Stimulated activated CD4-positive, alpha-beta T cell treated with anti-CD3 and anti-CD28 coated beads, Interleukin-4, amount 100 ng/mL, for 48 hours (primary cell): ENCODE results near the gene SPPL2B.

ENCODE experiments used
- DNase-seq, 2 donors: peaks; one replicate each; pipeline ENCODE4 v3.0.0-alpha.2; 2020; ENCODE audit warnings: low read depth in 2 of 2

The SPPL2B gene

DNA sequence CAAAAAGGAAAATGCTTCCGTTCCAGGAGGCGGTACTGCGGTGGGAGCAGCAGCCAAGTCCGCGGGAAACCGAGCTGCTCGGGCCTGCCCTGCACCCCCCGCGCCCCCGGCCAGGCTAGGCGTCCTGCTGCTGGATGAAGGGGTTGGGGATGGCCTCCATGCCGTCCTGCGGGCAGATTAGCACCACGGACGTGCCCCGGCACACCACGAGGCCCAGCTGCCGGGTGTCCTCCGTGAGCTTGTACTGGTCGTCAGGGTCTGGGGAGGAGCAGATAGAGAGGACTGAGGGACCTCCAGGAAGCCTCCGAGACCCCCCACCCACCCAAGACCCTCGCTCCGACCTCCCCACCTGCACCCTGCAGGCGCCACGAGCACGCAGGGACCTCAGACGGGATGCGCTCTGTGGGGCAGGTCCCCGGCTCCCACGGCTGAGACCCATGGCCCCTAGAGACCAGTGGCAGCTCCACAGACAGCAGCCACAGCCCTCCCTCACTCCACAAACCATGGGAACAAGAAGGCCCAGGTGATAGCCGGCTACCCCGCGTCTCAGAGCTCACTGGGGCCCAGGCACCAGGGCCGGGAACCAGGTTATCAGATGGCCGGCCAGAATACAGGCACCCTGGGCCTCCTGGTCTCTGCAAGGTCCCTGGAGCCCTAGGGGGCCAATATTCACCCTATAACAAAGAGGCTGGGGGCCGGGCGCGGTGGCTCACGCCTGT lies 6.8 kb upstream of the SPPL2B start:
- no peak for DNase-seq

DNA sequence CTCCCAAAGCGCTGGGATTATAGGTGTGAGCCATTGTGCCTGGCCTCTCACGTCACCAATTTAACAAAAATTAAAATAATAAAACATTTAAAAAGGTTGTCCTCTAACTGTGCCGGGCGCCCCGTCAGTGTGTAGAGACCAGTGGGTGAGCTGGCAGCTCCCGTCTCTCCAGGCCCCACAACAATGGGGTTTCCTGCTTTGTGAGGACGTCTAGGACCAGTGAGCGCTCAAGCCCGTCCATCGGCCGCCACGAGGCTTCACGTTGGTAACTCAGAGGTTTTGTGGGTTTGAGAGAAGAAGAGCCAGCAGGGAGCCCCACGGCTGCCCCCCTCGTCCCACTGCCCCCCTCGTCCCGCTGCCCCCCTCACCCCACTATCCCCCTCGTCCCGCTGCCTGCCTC lies 4.8 kb upstream of the SPPL2B start:
- DNase-seq, result no peak

DNA sequence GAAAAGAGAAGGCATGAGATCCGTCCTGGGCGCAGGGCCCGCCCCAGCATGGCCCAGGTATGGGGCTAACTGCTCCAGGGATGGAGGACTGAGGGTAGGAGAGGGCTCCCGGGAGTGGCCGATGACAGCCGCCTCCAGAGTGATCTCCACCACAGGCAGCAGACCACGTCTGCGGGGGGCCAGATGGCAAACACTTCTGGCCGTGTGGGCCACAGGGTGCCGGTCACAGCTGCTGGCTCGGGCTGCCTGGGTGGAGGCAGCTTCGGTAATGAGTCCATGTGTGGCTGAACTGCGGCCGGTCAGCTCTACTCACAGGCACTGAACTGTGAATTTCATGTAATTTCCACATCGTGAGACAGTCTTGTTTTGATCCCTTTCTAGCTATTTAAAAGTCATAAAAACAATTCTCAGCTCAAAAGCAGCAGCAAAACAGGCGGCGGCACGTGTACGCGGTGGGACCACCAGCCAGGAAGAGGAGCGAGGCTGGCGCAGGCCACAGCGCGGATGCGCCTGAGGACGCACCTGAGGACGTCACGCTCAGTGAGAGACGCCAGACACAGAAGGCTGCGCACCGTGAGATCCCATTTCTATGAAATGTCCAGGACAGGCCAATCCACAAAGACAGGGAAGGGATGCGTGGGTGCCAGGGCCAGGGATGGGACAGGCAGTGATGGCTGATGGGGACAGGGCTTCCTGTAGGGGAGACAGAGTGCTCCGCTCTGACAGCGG lies 4.1 kb upstream of the SPPL2B start:
- DNase-seq, result no peak

DNA sequence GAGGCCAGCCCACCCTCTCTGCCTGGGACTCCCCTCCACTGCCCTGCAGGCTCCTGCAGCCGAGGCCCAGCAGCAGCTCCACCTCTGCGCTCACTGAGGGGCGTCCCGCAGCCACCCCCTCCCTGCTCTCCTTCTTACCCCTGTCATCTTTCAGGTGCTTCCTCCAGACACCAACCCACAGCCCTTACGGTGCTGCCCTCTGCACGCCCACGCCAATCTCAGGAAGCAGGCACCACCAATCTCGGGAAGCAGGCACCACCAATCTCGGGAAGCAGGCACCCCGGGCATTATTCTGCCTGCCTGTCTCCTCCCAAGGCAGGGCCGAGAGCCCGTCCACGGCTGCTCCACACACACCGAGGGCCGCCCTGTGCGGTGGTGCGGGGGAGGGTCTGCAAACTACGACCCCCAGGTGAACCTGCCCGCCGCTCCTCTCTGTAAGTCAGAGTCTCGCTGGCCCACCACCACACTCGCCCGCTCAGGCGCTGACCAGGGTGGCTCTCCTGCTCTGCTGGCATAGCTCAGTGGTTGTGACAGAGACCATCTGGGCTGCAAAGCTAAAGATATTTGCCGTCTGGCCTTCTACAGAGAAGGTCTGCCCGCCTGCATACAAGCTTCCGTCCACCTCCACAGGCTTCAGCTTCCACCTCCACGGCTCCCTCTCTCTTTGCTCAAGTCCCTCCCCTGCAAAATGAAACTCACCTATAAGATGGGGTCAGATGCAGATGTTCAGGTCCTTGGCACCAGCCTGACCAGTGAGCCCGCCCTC lies 3.0 kb upstream of the SPPL2B start:
- DNase-seq, result no peak

DNA sequence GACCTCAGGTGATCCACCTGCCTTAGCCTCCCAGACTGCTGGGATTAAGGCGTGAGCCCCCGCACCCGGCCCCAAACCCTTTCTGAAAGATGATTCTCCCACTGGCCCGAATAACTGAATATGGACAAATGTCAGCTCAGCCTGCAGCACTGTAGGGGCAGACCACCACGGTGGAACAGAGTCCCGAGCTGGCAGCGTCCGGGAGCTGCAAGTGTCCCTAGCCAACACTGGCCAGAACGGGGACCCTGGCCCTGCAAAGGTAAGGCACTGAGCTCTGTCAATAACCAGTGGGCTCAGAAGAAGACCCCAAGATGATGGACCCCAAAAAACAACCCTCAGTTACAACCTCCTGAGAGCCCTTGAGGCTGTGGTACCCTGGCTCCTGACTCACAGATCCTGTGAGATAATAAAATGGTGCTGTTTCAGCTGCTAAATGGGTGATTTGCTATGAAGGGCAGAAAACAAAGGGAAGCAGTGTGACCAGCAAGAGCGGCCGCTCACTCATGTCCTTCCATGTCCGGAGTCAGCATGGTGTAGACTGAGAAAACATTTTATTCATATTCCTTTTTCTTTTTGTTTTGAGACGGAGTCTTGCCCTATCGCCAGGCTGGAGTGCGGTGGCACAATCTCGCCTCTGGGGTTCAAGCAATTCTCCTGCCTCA lies 1.7 kb upstream of the SPPL2B start:
- DNase-seq, result no peak

DNA sequence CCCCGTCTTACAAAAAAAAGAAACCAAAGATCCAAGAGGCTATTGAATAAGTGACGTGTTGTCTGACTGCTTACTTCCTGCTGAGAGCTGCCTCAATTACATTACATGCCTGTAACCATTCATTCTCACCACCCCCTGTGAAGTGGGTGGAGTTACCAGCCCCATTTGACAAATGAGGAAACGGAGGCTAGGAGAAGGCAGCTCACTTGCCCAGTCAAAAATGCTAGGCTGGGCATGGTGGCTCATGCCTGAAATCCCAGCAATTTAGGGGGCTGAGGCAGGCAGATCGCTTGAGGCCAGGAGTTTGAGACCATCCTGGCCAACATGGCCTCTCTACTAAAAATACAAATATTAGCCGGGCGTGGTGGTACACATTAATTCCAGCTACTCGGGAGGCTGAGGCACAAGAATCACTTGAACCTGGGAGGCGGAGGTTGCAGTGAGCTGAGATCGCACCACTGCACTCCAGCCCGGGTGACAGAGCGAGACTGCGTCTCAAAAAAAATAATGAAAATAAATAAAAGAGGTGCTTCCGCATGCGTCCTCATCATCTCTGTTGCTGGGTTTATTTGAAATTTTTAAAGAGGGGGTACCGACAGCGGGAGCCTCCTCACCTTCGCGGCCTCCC lies 597 bp upstream of the SPPL2B start:
- DNase-seq, result peak; percentile 32 to 48

DNA sequence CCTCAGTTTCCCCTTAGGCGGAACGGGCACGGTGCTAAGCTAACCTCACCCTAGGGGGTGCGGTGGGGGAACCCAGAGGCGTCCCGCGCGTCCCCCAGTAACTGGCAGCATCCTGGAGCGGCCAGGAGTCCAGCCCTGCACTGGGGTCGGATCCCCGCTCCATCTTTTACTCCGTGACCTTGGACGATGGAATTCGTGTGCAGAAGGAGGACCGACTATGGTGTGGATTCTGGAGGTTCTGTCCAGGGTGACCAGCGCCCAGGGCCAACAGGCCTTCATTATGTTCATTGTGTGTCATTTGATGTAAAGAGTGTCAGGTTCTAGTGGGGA lies 630 bp downstream of the SPPL2B start:
- no peak for DNase-seq

DNA sequence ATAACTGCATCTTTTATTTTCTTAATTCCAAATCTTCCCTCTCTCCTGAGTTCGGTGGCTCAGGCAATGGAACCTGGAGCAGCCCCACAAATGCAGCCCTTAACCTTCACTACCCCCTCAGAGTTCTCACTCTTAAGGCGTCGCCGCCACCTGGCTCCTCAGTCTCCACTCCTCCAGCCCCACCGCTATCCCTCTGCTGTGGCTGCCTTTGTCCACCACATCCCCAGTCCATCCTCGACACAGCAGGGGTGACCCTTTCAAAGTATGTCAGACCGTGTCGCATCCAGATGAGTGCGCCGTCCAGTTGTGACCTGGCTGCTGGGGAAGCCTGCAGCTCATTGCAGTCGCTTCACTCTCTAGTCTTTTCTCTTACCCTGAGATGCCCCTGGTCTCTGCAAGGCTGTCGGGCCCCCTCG lies 1.0 kb downstream of the SPPL2B start:
- DNase-seq, result no peak

DNA sequence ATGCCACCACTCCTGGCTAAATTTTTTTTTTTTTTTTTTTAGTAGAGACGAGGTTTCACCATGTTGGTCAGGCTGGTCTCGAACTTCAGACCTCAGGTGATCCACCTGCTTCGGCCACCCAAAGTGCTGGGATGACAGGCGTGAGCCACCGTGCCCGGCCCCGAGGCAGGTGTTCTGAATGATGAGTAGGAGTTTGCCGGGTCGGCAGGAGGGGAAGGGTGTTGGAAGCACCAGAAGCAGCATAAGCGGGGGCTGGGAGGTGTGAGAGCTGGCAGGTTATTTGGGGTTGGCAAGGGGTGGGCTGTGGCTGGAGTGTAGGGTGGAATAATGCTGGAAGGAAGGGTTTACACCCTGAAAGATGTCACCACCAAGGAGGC lies 1.8 kb downstream of the SPPL2B start:
- no peak for DNase-seq

DNA sequence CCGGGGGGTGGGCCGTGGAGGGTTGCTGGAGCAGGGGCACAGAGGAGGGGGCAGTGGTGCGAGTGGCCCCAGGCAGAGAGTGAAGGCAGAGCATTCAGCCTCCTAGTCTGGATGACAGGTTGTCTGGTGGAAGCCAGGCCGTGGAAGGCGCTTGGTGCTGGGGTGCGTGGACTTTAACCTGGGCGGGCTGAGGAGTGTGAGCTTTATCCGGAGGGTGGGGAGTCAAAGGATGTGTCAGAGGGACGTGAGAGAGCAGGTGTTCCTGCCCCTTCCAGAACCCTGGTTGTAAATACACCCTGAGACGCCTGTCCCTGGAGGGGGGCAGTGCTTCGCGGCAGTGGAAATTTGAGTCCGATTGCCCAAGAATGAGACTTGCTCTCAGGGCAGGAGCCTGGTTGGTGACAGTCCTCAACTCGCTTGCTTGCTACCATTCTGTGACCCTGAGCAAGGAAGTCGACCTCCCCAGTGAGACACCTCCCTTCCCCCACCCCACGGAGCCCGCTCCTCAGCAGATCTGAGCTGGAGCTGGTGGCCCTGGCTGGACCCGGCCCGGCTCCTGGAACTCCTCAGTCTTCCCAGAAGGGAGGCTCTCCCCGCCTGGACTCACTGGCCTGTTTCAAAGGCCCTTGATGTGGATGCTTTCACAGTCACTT lies 2.3 kb downstream of the SPPL2B start:
- no peak for DNase-seq

DNA sequence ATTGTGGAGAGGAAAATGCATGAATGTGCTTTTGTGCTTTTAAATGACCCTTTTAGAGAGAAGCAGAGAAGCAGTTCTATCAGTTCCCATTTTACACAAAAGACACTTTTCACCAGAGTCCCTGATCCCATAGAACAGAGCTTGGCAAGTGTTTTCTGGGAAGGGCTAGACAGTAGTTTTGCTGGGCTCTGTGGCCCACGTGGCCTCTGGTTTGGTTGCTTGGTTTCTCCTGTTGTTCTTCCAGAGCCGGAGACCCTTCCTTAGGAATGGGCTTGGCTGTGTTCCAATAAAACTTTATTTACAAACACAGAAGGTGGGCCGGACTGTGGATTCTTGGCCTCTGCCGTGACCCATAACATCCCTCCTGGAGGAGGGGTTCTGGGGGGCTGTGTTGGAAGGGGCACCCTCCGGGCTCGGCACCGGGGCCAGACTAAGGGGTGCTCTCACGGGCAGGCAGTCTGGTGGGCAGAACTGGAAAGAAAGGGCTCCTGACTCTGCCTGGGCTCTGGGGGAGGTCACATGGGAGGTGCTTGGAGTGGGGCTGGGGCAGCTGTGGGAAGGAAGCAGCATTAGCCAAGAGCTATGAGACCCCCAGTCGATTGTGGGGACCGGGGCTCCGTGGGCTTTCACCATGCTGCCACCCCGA lies 3.2 kb downstream of the SPPL2B start:
- no peak for DNase-seq

DNA sequence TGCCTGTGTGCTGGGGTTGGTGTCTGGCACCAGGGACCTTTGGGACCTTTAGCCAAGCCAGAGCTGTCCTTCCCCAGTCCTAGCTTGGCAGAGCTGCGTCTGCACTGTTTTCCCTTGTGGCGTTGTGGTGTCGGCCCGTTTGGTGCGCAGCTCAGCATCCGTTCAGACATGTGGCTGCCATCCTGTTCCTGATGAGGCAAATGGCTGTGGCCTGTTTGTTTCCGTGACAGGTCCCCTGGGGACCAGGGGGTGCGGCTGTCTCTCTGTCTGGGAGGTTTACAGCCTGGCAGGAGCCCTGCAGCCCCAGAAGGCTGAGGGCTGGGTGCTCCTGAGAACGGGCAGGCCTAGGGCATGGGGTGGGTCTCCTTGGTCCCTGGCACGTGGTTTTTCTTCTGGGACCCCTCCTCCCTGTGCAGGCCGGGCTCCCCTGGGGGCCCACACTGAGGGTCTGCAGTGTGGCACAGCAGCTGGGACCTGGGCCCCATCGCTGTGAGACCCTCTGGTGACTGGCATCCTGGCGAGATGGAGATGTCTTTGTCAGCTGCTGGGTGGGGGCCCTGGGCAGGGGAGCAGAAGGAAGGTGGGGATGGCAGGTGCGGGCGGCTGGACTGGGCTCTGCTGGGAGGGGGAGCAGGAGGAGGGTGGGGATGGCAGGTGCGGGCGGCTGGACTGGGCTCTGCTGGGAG lies 4.0 kb downstream of the SPPL2B start:
- DNase-seq, result no peak

DNA sequence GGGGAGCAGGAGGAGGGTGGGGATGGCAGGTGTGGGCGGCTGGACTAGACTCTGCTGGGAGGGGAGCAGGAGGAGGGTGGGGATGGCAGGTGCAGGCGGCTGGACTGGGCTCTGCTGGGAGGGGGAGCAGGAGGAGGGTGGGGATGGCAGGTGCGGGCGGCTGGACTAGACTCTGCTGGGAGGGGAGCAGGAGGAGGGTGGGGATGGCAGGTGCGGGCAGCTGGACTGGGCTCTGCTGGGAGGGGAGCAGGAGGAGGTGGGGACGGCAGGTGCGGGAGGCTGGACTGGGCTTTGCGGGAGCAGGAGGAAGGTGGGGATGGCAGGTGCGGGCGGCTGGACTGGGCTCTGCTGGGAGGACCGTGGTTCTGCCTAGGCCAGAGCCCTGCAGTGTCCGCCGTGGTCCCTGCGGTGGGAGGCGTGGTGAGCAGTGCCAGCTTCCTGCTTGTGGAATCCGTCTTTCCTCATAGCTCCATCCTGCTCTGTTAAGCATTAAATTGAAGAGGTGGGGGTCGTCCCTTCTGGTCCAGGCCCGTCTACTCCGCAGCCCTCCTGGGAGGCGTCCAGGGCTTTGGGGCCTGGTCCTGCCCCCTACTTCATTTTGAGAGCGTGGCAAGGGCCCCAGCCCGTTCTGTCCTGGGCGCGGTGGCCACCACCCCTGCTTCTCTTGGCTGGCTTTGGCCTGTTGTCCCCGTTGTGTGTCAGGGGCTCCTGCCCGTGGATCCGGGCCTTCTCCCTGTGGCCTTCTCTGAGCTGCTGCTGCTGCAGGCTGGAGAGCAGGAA lies 4.7 kb downstream of the SPPL2B start:
- no peak for DNase-seq

DNA sequence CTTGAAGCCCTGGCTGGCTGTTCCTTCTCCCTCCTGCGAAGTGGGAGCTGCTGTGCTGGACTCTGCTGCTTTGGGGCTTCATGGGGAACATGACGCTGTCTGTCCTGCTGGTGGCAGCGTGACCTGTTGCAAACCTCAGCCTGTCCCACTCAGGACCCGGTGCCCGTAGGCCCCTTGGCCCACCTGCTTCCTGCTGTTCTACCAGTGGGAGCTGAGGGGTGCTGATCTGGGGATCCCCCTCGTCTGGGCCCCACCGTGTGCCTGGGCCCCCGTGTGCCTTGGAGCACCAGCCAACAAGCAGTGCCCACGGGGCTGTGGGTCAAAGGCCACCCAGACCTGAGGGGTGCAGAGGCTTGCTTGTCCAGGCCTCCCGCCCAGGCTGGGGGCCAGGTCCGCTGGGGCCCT lies 5.3 kb downstream of the SPPL2B start:
- no peak for DNase-seq

DNA sequence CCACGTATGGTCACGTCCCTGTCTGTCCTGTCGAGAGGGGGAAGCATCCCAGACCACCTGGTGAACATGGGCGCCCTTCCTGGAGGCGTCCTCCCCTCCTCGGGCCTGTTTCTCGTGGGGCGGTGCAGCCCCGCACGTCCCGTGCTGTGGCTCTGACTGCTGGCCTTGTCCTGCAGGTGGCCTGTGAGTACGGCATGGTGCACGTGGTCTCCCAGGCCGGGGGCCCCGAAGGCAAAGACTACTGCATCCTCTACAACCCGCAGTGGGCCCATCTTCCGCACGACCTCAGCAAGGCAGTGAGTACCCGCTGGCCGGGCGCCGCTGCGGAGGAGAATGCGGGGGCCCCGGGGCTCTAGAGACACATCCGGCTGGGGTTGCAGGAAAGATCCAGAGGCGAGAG lies 5.9 kb downstream of the SPPL2B start:
- no peak for DNase-seq

DNA sequence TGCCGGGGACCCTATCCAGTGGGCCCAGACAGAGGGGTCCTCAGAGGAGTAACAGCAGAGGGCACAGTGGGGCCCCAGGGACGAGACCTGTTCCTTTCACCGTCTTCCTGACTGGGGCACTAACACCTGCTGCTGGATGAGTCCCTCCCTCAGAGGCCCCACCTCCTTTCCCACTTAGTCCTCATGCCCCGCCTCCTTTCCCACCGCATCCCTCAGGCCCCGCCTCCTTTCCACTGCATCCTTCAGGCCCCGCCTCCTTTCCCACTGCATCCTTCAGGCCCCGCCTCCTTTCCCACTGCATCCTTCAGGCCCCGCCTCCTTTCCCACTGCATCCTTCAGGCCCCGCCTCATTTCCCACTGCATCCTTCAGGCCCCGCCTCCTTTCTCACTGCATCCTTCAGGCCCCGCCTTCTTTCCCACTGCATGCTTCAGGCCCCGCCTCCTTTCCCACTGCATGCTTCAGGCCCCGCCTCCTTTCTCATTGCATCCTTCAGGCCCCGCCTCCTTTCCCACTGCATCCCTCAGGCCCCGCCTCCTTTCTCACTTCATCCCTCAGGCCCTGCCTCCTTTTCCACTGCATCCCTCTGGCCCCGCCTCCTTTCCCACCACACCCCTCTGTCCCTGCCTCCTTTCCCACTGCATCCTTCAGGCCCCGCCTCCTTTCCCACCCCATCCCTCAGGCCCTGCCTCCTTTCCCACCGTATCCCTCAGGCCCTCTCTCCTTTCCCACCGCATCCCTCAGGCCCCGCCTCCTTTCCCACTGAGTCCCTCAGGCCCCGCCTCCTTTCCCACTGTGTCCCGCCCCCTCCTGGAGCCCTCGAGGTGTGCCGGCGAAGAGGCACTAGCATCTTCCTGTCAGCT lies 6.7 kb downstream of the SPPL2B start:
- DNase-seq, result no peak

DNA sequence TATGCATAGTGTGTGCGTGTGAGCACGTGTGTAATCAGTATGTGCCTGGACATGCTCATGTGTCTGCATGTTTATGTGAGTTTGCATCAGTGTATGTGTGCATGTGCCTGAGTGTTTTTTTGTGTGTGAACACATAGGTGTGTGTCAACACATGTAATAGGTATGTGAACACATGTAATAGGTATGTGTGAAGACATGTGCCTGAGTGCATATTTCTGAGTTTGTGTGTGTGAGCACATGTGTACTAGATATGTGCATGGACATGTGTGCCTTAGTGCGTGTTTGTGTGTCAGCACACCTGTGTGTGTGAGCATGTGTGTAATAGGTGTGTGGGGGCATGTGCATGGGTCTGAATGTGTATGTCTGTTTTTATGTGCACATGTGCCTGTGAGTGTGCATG lies 7.4 kb downstream of the SPPL2B start:
- DNase-seq, result no peak

DNA sequence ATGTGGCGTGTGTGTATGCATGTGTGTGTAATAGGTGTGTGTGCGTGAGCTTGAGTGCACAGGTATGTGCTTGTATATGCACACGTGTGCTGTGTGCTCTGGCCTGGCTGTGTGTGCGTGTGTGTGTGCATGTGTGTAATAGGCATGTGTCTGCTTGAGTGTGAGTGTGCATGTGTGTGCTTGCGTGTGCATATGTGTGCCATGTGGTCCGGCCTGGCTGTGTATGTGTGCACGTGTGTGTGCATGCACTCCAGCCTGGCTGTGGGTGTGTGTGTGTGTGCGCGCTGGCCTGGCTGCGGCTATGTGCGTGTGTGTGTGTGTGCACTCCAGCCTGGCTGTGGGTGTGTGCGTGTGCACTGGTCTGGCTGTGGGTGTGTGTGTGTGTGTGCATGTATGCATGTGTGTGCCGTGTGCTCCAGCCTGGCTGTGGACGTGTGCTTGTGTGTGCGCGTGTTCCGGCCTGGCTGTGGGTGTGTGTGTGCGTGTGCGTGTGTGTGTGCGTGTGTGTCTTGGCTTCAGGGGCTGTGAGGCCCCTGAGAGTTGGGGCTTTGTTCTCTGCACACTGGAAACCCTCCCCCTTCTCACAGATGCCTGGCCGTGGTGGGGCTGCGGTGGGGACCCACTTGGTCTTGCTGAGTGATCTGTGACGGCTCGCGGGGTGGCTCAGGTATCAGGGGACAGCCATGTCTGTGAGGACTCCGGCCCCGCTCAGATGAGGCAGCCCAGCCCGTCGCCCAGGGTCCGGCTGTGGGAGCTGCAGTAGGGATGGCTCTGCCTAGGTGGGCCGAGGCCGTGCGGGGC lies 8.2 kb downstream of the SPPL2B start:
- no peak for DNase-seq
